Right lobe of liver (tissue), 6 donors: ENCODE data around the gene SPIRE1. TPM values are rescaled to one million over a fixed set of nuclear protein-coding genes. Genes with fewer than 3 reads are reported as not detected.

Experiments used
- ATAC-seq, 4 donors: fragments of 200-7000 bp; cut with Tn5 transposase; one replicate each; pipeline ENCODE4 v1.9.1; 2020; ENCODE audit warnings: mild to moderate bottlenecking in 4 of 4, moderate library complexity in 4 of 4
- DNase-seq, 3 donors: peaks; one replicate each; pipeline ENCODE4 v3.0.0-alpha.2; 2020
- H3K27ac ChIP-seq, 3 donors: fragments of 200-600 bp; one replicate each; pipeline ENCODE4 v1.8.0; 2022
- H3K27me3 ChIP-seq, 2 donors: fragments of 200-600 bp; one replicate each; pipeline ENCODE4 v1.8.0; 2022
- H3K36me3 ChIP-seq, 4 donors: fragments of 200-600 bp; sonication (generic) in 1 of 4; one replicate each; pipeline versions ENCODE4 v1.5.1 to v1.8.0; 2017 to 2022; ENCODE audit warnings: control low read depth in 1 of 4
- H3K4me1 ChIP-seq, 4 donors: fragments of 200-600 bp; sonication (generic) in 1 of 4; one replicate each; pipeline versions ENCODE4 v1.5.1 to v1.8.0; 2017 to 2022; ENCODE audit warnings: control low read depth in 1 of 4
- H3K4me3 ChIP-seq, 3 donors: fragments of 200-600 bp; one replicate each; pipeline ENCODE4 v1.8.0; 2022
- H3K9me3 ChIP-seq, 4 donors: fragments of 200-600 bp; sonication (generic) in 1 of 4; one replicate each; pipeline versions ENCODE4 v1.5.1 to v1.8.0; 2017 to 2022; ENCODE audit warnings: control low read depth in 1 of 4
- CTCF ChIP-seq, 4 donors: fragments of 200-600 bp in 3 of 4; fragments of 450-650 bp in 1 of 4; IDR thresholded peaks; one replicate each; pipeline versions ENCODE4 v1.5.1 to v1.8.0; 2016 to 2022; ENCODE audit warnings: antibody characterized with exemption in 4 of 4, mild to moderate bottlenecking in 2 of 4
- POLR2A ChIP-seq: fragments of 450-650 bp; IDR thresholded peaks from one replicate; pipeline ENCODE4 v1.6.1; 2017; ENCODE audit warnings: antibody characterized with exemption, mild to moderate bottlenecking
- WGBS: methylation state at CpG from one replicate; pipeline ENCODE4 v1.1.6; 2018; ENCODE audit warnings: low coverage, low lambda C conversion rate; ENCODE audit not compliant: insufficient coverage; ENCODE audit errors: missing lambda C conversion rate; 5-methylcytosine and 5-hydroxymethylcytosine counted together
- intact Hi-C, 2 donors: fragments of 100-400 bp; cut with DNase I; formaldehyde crosslinking; loops; one replicate each; pipeline versions ENCODE4 v1.11.2 to v1.14.1; 2022
- total RNA-seq, 6 experiments: library from RNA; depleted of rRNA in 2 of 6; stranded (reverse); fragments of >200 nt in 2 of 6; fragmentation: NEBNext Ultra II Directional in 3 of 6; extraction: Animal tissue kit (Norgen Biotek cat#: 25700) in 3 of 6; gene quantifications; one replicate each; pipeline versions ENCODE4 v1.1.0 to v1.2.4, GENCODE V29; 2016 to 2023
- donor health status: DM: no; HTN: yes; CAD: no.
- donor health status: DM: no; HTN: no; CAD: no.
- donor health status: DM: no; HTN: no; CAD: no.
- donor health status: DM: no; HTN: yes; CAD: no.
- donor health status: DM: no; HTN: yes; CAD: no.

The SPIRE1 gene
- total RNA-seq, 6 experiments from 2014 or later, result 2.2 to 19.1 (median 7.9) TPM

- intact Hi-C loops, result no loop called here
- H3K36me3 ChIP-seq, result peaks cover 0 to 3% (median 0%) of the 10 kb centered on the region in 4 donors
These were observed 201.5 kb downstream of the SPIRE1 start for GRCh38 chr18:12456441-12456840.

GRCh38 chr18:12455496-12455895 lies 202.4 kb downstream of the SPIRE1 start:
- ATAC-seq (no peak), DNase-seq (no peak)
- H3K27ac ChIP-seq, result no peak overlapping the region
- intact Hi-C loops, result no loop called here
- H3K36me3 ChIP-seq, result peaks cover 0 to 3% (median 0%) of the 10 kb centered on the region in 4 donors
- no peak overlapping the region for H3K4me3 ChIP-seq
- 80% methylated on average over 7 of the region's 7 CpGs for WGBS
- no peaks in the 10 kb centered on the region for H3K4me1 ChIP-seq
- no peak for TF ChIP-seq CTCF (IDR thresholded peaks at IDR 0.05)
- no peak for TF ChIP-seq POLR2A
- no peaks in the 10 kb centered on the region for H3K9me3 ChIP-seq
- H3K27me3 ChIP-seq, result no peaks in the 10 kb centered on the region

More at GRCh38 chr18:12456441-12456840, 201.5 kb downstream of the SPIRE1 start:
- Histone ChIP-seq H3K4me1 (no peaks in the 10 kb centered on the region), H3K27ac (no peak overlapping the region), H3K27me3 (no peaks in the 10 kb centered on the region), H3K9me3 (no peaks in the 10 kb centered on the region), H3K4me3 (no peak overlapping the region)
- WGBS, result 91% methylated on average over 2 of the region's 3 CpGs
- TF ChIP-seq CTCF (IDR thresholded peaks at IDR 0.05) (no peak), POLR2A (no peak)
- DNase-seq (no peak), ATAC-seq (no peak)

GRCh38 chr18:12452784-12453183 lies 205.1 kb downstream of the SPIRE1 start:
- H3K36me3 ChIP-seq, result peaks cover 0 to 3% (median 0%) of the 10 kb centered on the region in 4 donors
- H3K4me3 ChIP-seq, result no peak overlapping the region
- TF ChIP-seq CTCF (IDR thresholded peaks at IDR 0.05) (no peak), POLR2A (no peak)
- no peak for DNase-seq
- no peaks in the 10 kb centered on the region for H3K27me3 ChIP-seq
- intact Hi-C loops, result no loop called here
- H3K4me1 ChIP-seq, result no peaks in the 10 kb centered on the region
- H3K27ac ChIP-seq, result no peak overlapping the region
- no peak for ATAC-seq
- H3K9me3 ChIP-seq, result no peaks in the 10 kb centered on the region
- 58% methylated on average over 3 of the region's 3 CpGs for WGBS

- ATAC-seq, result no peak
- Histone ChIP-seq H3K27me3 (no peaks in the 10 kb centered on the region), H3K36me3 (peaks cover 0 to 3% (median 0%) of the 10 kb centered on the region in 4 donors), H3K27ac (no peak overlapping the region), H3K9me3 (no peaks in the 10 kb centered on the region), H3K4me1 (no peaks in the 10 kb centered on the region), H3K4me3 (no peak overlapping the region)
- 57% methylated on average over 1 of the region's 4 CpGs for WGBS
- DNase-seq, result no peak
- TF ChIP-seq POLR2A, result no peak
- no peak for TF ChIP-seq CTCF (IDR thresholded peaks at IDR 0.05)
- intact Hi-C loops, result no loop called here
These were observed 206.5 kb downstream of the SPIRE1 start for GRCh38 chr18:12451428-12451827.
